HCT116 (cell line): ENCODE measurements around the gene HK1.

Source experiments
- CTCF ChIP-seq, 3 experiments: fragments of 200-600 bp in 1 of 3; sonication (generic) in 1 of 3; IDR thresholded peaks in 2 of 3; conservative IDR thresholded peaks in 1 of 3; 2 replicates each; pipeline ENCODE4 v1.5.1; 2012 to 2017; ENCODE audit warnings: low read depth in 2 of 3, low read length in 2 of 3, antibody characterized with exemption in 1 of 3, borderline replicate concordance in 1 of 3, control low read depth in 1 of 3, mild to moderate bottlenecking in 1 of 3, mixed read lengths in 1 of 3, mixed run types in 1 of 3, moderate library complexity in 1 of 3; ENCODE audit not compliant: insufficient read depth in 1 of 3
- SP1 ChIP-seq: IDR thresholded peaks from 2 replicates; pipeline ENCODE4 v1.6.1; 2012; ENCODE audit warnings: low read depth

GRCh38 chr10:69317626-69318105, 39.4 kb downstream of the HK1 start:
- no peak; the same call in 1 of the 2 replicates for TF ChIP-seq SP1
- TF ChIP-seq CTCF (IDR thresholded peaks at IDR 0.05 in 2 of 3, conservative IDR thresholded peaks at IDR 0.05 in 1 of 3; ENCODE audit: borderline replicate concordance in 1 of 3, insufficient read depth in 1 of 3, low read depth in 2 of 3, low read length in 2 of 3) = no peak
